NCI-H2227 treated with DMSO at 0.1 percent for 48 hours (cell line): ENCODE results near the gene AGFG2.
A peak's percentile ranks its signal among the peaks of the same experiment; 100 is the strongest.
"Not testable (repeated sequence)": the region's sequence is repeated elsewhere in the genome, so short reads cannot be mapped to it uniquely, and the experiment has no call there.

Experiments
- DNase-seq: peaks from one replicate; lab custom pipeline; 2025; lab: John Stamatoyannopoulos, UW

The AGFG2 gene

GRCh38 chr7:100538654-100539435, at the start of gene AGFG2:
AGFG2 (plus strand) TSS chr7:100539203; CDS start chr7:100539347, 144 bp downstream.
- DNase-seq: peak; percentile 99

- DNase-seq: peak; percentile 97
These were observed 49.2 kb upstream of the AGFG2 start for GRCh38 chr7:100489824-100490223.

- DNase-seq: no peak
These were observed 48.4 kb upstream of the AGFG2 start for GRCh38 chr7:100490483-100491191.

- DNase-seq: no peak
These were observed 47.8 kb upstream of the AGFG2 start for GRCh38 chr7:100491192-100491578.

GRCh38 chr7:100492738-100493475, 46.1 kb upstream of the AGFG2 start:
- no peak for DNase-seq

- DNase-seq: no peak
These were observed 45.3 kb upstream of the AGFG2 start for GRCh38 chr7:100493476-100494264.

GRCh38 chr7:100496509-100496908, 42.5 kb upstream of the AGFG2 start:
- DNase-seq: no peak

GRCh38 chr7:100500743-100501142, 38.3 kb upstream of the AGFG2 start:
- DNase-seq: not testable (repeated sequence)

GRCh38 chr7:100504031-100504430, 35.0 kb upstream of the AGFG2 start:
- not testable (repeated sequence) for DNase-seq

GRCh38 chr7:100504887-100505611, 34.0 kb upstream of the AGFG2 start:
- no peak for DNase-seq

- DNase-seq: no peak
These were observed 32.6 kb upstream of the AGFG2 start for GRCh38 chr7:100506356-100506923.

GRCh38 chr7:100509231-100509630, 29.8 kb upstream of the AGFG2 start:
- DNase-seq: no peak

- DNase-seq: no peak
These were observed 28.4 kb upstream of the AGFG2 start for GRCh38 chr7:100510437-100511239.

GRCh38 chr7:100513212-100513810, 25.7 kb upstream of the AGFG2 start:
- DNase-seq: no peak

GRCh38 chr7:100515072-100515532, 23.9 kb upstream of the AGFG2 start:
- DNase-seq: no peak

GRCh38 chr7:100516135-100516812, 22.7 kb upstream of the AGFG2 start:
- no peak for DNase-seq

- no peak for DNase-seq
These were observed 21.7 kb upstream of the AGFG2 start for GRCh38 chr7:100517305-100517704.

GRCh38 chr7:100519580-100519979, 19.4 kb upstream of the AGFG2 start:
- DNase-seq: no peak

- DNase-seq: no peak
These were observed 18.9 kb upstream of the AGFG2 start for GRCh38 chr7:100520138-100520537.
